Measurements from ENCODE around the gene POLE3. TPM values are rescaled to one million over a fixed set of nuclear protein-coding genes. Genes with fewer than 3 reads are reported as not detected.

POLE3 gene
- total and polyA plus RNA-seq, 9 of the 15 experiments (the other 6 are each of a cell fraction or from before 2014, with no cell fraction given): 52.6 to 179 (median 110) TPM

DNA sequence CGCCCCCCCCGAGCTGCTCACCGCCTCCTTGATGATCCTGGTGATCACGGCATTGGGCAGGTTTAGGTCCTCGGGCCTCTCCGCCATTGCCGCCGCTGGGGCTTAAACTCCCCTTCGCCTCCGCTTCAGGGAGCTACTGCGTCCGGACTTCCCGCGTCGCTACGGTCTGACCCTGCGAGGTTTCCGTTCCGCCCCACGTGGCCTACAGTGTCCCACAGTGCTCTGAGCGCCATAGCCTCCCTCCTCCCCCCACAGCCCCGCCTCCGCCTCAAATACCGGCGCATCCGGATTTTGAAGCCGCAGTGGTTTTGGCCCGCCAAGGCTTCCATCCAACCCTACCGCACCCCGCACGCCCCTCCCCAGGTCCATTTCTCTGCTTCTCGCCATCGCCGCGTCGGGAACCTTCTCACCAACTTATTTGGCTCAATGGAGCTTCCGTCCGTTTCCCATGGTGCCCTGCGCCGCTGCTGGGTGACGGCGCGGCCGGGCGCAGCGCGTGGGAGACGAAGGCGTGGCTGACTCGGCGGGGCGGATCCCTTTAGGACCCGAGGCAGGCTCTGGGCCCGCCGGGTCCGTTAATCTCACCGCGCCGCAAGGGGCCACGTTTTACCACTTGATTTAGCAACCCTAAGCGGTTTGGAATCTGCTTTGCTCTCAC lies at the start of gene POLE3, which contains the start of gene C9orf43 (continued):
- TF ChIP-seq, protein P1, sequence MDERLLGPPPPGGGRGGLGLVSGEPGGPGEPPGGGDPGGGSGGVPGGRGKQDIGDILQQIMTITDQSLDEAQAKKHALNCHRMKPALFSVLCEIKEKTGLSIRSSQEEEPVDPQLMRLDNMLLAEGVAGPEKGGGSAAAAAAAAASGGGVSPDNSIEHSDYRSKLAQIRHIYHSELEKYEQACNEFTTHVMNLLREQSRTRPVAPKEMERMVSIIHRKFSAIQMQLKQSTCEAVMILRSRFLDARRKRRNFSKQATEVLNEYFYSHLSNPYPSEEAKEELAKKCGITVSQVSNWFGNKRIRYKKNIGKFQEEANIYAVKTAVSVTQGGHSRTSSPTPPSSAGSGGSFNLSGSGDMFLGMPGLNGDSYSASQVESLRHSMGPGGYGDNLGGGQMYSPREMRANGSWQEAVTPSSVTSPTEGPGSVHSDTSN (CRISPR knock-in tag; IDR thresholded peaks at IDR 0.05; ENCODE audit: low read depth): no peak
- TF ChIP-seq, protein P1 (tag; conservative IDR thresholded peaks at IDR 0.05; ENCODE audit: low read depth): no peak
- no peak for TF ChIP-seq ZNF24 (IDR thresholded peaks at IDR 0.05)
- TF ChIP-seq U2AF2 (optimal IDR thresholded peaks at IDR 0.05; ENCODE audit: low read depth, low read length): no peak
- TF ChIP-seq ZBTB8A (IDR thresholded peaks at IDR 0.05; ENCODE audit: partially characterized antibody): peak; percentile 83
- TF ChIP-seq, protein P2, sequence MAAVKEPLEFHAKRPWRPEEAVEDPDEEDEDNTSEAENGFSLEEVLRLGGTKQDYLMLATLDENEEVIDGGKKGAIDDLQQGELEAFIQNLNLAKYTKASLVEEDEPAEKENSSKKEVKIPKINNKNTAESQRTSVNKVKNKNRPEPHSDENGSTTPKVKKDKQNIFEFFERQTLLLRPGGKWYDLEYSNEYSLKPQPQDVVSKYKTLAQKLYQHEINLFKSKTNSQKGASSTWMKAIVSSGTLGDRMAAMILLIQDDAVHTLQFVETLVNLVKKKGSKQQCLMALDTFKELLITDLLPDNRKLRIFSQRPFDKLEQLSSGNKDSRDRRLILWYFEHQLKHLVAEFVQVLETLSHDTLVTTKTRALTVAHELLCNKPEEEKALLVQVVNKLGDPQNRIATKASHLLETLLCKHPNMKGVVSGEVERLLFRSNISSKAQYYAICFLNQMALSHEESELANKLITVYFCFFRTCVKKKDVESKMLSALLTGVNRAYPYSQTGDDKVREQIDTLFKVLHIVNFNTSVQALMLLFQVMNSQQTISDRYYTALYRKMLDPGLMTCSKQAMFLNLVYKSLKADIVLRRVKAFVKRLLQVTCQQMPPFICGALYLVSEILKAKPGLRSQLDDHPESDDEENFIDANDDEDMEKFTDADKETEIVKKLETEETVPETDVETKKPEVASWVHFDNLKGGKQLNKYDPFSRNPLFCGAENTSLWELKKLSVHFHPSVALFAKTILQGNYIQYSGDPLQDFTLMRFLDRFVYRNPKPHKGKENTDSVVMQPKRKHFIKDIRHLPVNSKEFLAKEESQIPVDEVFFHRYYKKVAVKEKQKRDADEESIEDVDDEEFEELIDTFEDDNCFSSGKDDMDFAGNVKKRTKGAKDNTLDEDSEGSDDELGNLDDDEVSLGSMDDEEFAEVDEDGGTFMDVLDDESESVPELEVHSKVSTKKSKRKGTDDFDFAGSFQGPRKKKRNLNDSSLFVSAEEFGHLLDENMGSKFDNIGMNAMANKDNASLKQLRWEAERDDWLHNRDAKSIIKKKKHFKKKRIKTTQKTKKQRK (IDR thresholded peaks at IDR 0.05; ENCODE audit: borderline replicate concordance, low read depth, low read length): no peak
- TF ChIP-seq PTRF (tag; IDR thresholded peaks at IDR 0.05): no peak
- TF ChIP-seq, protein P3, sequence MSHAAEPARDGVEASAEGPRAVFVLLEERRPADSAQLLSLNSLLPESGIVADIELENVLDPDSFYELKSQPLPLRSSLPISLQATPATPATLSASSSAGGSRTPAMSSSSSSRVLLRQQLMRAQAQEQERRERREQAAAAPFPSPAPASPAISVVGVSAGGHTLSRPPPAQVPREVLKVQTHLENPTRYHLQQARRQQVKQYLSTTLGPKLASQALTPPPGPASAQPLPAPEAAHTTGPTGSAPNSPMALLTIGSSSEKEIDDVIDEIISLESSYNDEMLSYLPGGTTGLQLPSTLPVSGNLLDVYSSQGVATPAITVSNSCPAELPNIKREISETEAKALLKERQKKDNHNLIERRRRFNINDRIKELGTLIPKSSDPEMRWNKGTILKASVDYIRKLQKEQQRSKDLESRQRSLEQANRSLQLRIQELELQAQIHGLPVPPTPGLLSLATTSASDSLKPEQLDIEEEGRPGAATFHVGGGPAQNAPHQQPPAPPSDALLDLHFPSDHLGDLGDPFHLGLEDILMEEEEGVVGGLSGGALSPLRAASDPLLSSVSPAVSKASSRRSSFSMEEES (CRISPR knock-in tag; IDR thresholded peaks at IDR 0.05): no peak
- TF ChIP-seq SRSF9 (IDR thresholded peaks at IDR 0.05; ENCODE audit: borderline replicate concordance, low read depth, low read length): no peak
- peak in 1 of 2 experiments; percentile 85; a peak in 2 of 4 replicates for TF ChIP-seq TEAD1 (CRISPR knock-in tag; IDR thresholded peaks at IDR 0.05)
- 0 out of 2 replicates have a peak, but pooled peaks have one; percentile 33 for TF ChIP-seq ZBTB17 (CRISPR knock-in tag; IDR thresholded peaks at IDR 0.05)
- no peak for TF ChIP-seq GATAD2A (IDR thresholded peaks at IDR 0.05)
- TF ChIP-seq RBFOX2 (IDR thresholded peaks at IDR 0.05; ENCODE audit: low read depth, low read length): peak; percentile 99
- TF ChIP-seq CCAR2 (IDR thresholded peaks at IDR 0.05; ENCODE audit: low read depth, low read length): no peak
- no peak for TF ChIP-seq IFI16 (CRISPR knock-in tag; IDR thresholded peaks at IDR 0.05)
- TF ChIP-seq, protein P4, sequence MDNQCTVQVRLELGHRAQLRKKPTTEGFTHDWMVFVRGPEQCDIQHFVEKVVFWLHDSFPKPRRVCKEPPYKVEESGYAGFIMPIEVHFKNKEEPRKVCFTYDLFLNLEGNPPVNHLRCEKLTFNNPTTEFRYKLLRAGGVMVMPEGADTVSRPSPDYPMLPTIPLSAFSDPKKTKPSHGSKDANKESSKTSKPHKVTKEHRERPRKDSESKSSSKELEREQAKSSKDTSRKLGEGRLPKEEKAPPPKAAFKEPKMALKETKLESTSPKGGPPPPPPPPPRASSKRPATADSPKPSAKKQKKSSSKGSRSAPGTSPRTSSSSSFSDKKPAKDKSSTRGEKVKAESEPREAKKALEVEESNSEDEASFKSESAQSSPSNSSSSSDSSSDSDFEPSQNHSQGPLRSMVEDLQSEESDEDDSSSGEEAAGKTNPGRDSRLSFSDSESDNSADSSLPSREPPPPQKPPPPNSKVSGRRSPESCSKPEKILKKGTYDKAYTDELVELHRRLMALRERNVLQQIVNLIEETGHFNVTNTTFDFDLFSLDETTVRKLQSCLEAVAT (IDR thresholded peaks at IDR 0.05): peak; percentile 55 to 63; a peak in 3 of 4 replicates
- TF ChIP-seq NFE2 (IDR thresholded peaks at IDR 0.05; ENCODE audit: low read depth): peak; percentile 49
- TF ChIP-seq ZNF324 (CRISPR knock-in tag; IDR thresholded peaks at IDR 0.05): no peak
- TF ChIP-seq TCF7L2 (IDR thresholded peaks at IDR 0.05; ENCODE audit: low read depth, low read length): no peak
- no peak; the same call in none of the 2 replicates for TF ChIP-seq CBFA2T3 (IDR thresholded peaks at IDR 0.05)
- no peak for TF ChIP-seq ZNF57 (CRISPR knock-in tag; IDR thresholded peaks at IDR 0.05)
